Progenitor cell of endocrine pancreas (in vitro differentiated cells): ENCODE measurements around the gene RBFOX2. TPM values are rescaled to one million over a fixed set of nuclear protein-coding genes. Genes with fewer than 3 reads are reported as not detected.

Experiments
- DNase-seq: peaks from one replicate; pipeline ENCODE4 v3.0.0; 2021; ENCODE audit warnings: low spot score; ENCODE audit not compliant: unreplicated experiment
- H3K27ac Mint-ChIP-seq: 2 replicates; pipeline ENCODE4 v1.8.0; 2021; ENCODE audit warnings: mild to moderate bottlenecking, moderate library complexity, mixed read lengths
- H3K27me3 Mint-ChIP-seq: 2 replicates; pipeline ENCODE4 v1.8.0; 2021; ENCODE audit warnings: mixed read lengths
- H3K36me3 Mint-ChIP-seq: 2 replicates; pipeline ENCODE4 v1.8.0; 2022; ENCODE audit warnings: mixed read lengths; ENCODE audit not compliant: insufficient read depth
- H3K4me1 Mint-ChIP-seq: 2 replicates; pipeline ENCODE4 v1.8.0; 2021; ENCODE audit warnings: low read depth, mixed read lengths
- H3K4me3 Mint-ChIP-seq: 2 replicates; pipeline ENCODE4 v1.8.0; 2021; ENCODE audit warnings: low read depth, mild to moderate bottlenecking, moderate library complexity, mixed read lengths
- H3K9me3 Mint-ChIP-seq: 2 replicates; pipeline ENCODE4 v1.8.0; 2021; ENCODE audit warnings: low read depth, mixed read lengths
- total RNA-seq: library from RNA; stranded (reverse); gene quantifications from 2 replicates; pipeline ENCODE4 v1.2.1, GENCODE V29; 2021
- TF ChIP-seq, protein P1 (sequence below): fragments of 200-600 bp; sonication (generic); IDR thresholded peaks from one replicate; pipeline ENCODE4 v1.5.0; 2021; ENCODE audit warnings: antibody characterized with exemption, mild to moderate bottlenecking; ENCODE audit not compliant: unreplicated experiment

Gene RBFOX2
- total RNA-seq, 1 donor from 2014 or later, result 140 TPM

GRCh38 chr22:35861451-35861850 is 167.2 kb downstream of the RBFOX2 start:
- Mint-ChIP-seq H3K4me3 (no peak overlapping the region), H3K27ac (no peak overlapping the region), H3K9me3 (no peaks in the 10 kb centered on the region), H3K4me1 (peaks cover 16% of the 10 kb centered on the region), H3K27me3 (no peaks in the 10 kb centered on the region), H3K36me3 (no peaks in the 10 kb centered on the region)
- TF ChIP-seq, protein P1, sequence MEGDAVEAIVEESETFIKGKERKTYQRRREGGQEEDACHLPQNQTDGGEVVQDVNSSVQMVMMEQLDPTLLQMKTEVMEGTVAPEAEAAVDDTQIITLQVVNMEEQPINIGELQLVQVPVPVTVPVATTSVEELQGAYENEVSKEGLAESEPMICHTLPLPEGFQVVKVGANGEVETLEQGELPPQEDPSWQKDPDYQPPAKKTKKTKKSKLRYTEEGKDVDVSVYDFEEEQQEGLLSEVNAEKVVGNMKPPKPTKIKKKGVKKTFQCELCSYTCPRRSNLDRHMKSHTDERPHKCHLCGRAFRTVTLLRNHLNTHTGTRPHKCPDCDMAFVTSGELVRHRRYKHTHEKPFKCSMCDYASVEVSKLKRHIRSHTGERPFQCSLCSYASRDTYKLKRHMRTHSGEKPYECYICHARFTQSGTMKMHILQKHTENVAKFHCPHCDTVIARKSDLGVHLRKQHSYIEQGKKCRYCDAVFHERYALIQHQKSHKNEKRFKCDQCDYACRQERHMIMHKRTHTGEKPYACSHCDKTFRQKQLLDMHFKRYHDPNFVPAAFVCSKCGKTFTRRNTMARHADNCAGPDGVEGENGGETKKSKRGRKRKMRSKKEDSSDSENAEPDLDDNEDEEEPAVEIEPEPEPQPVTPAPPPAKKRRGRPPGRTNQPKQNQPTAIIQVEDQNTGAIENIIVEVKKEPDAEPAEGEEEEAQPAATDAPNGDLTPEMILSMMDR, result no peak
- DNase-seq, result no peak

DNA sequence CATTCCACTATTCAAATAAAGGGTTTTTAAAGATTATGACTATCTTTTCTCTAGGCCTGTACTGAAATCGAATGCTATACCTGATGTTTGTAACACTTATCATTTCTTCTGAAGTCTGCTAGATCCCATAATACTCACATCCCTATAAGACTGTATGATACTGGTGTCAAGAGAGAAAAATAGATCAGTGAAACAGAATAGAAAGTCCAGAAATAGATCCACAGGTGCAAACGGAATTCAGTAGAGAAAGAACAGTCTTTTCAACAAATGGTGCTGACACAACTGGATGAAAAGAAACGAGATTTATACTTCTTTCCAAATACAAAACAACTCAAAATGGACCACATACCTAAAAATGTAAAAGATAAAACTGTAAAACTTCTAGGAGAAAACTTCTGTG is 167.8 kb downstream of the RBFOX2 start:
- H3K9me3 Mint-ChIP-seq, result no peaks in the 10 kb centered on the region
- no peak for DNase-seq
- H3K4me1 Mint-ChIP-seq, result peaks cover 15% of the 10 kb centered on the region
- H3K27me3 Mint-ChIP-seq, result no peaks in the 10 kb centered on the region
- TF ChIP-seq, protein P1, result no peak
- no peaks in the 10 kb centered on the region for H3K36me3 Mint-ChIP-seq
- H3K27ac Mint-ChIP-seq, result no peak overlapping the region
- H3K4me3 Mint-ChIP-seq, result no peak overlapping the region

GRCh38 chr22:35860087-35860733 is 168.4 kb downstream of the RBFOX2 start:
- no peaks in the 10 kb centered on the region for H3K36me3 Mint-ChIP-seq
- no peaks in the 10 kb centered on the region for H3K9me3 Mint-ChIP-seq
- no peak overlapping the region for H3K27ac Mint-ChIP-seq

DNA sequence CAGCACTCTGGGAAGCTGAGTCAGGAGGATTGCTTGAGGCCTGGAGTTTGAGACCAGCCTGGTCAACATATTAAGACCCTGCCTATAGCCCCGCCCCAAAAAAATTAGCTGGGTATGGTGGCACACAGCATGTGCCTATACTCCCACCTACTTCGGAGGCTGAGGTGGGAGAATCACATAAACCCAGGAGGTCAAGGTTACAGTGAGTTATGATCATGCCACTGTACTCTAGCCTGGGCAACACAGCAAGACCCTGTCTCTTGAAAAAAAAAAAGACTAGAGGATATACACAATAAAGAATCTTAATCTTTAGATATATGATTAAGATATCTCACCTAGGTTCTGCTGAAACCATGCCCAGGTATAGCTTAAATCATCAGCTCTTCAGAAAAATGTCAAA is 174.3 kb downstream of the RBFOX2 start:
- Mint-ChIP-seq H3K4me1 (peaks cover 19% of the 10 kb centered on the region), H3K9me3 (no peaks in the 10 kb centered on the region), H3K27ac (no peak overlapping the region), H3K36me3 (no peaks in the 10 kb centered on the region), H3K27me3 (no peaks in the 10 kb centered on the region), H3K4me3 (no peak overlapping the region)
- DNase-seq, result no peak
- TF ChIP-seq, protein P1, result no peak

More at GRCh38 chr22:35860087-35860733, 168.4 kb downstream of the RBFOX2 start:
- Mint-ChIP-seq H3K4me3 (no peak overlapping the region), H3K27me3 (no peaks in the 10 kb centered on the region), H3K4me1 (peaks cover 15% of the 10 kb centered on the region)
- TF ChIP-seq, protein P1, result no peak
- DNase-seq, result no peak

DNA sequence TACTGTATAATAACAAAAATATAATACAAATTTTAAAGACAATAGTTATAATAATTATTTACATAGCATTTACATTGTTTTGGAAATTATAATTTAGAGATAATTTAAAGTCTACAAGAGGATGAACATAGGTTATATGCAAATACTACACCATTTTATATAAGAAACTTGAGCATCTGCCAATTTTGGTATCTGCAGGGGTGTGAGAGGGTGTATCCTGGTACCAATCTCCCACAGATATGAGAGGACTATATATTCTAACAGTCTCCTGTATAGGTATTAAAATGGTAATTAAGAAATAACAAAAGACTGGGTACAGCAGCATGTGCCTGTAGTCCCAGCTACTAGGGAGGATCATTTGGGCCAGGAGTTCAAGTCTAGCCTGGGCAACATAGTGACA is 176.5 kb downstream of the RBFOX2 start:
- DNase-seq, result no peak
- no peak overlapping the region for H3K27ac Mint-ChIP-seq
- H3K4me3 Mint-ChIP-seq, result no peak overlapping the region
- H3K9me3 Mint-ChIP-seq, result no peaks in the 10 kb centered on the region
- no peaks in the 10 kb centered on the region for H3K27me3 Mint-ChIP-seq
- peaks cover 23% of the 10 kb centered on the region for H3K4me1 Mint-ChIP-seq
- TF ChIP-seq, protein P1, result no peak
- H3K36me3 Mint-ChIP-seq, result no peaks in the 10 kb centered on the region
